Ascending aorta (tissue), 2 donors: Measurements from ENCODE around the gene DEFB129. TPM values are rescaled to one million over a fixed set of nuclear protein-coding genes. Genes with fewer than 3 reads are reported as not detected.

Source experiments
- DNase-seq, 2 donors: peaks; one replicate each; pipeline ENCODE4 v3.0.0-alpha.2; 2019; ENCODE audit warnings: low spot score in 2 of 2
- H3K27ac ChIP-seq, 2 donors: fragments of 200-600 bp; sonication (generic); one replicate each; pipeline ENCODE4 v1.5.1; 2016 to 2017; ENCODE audit warnings: mild to moderate bottlenecking in 1 of 2
- H3K27me3 ChIP-seq: fragments of 200-600 bp; sonication (generic); one replicate; pipeline ENCODE4 v1.5.1; 2017
- H3K36me3 ChIP-seq, 2 donors: fragments of 200-600 bp; sonication (generic); one replicate each; pipeline ENCODE4 v1.5.1; 2016
- H3K4me1 ChIP-seq, 2 donors: fragments of 200-600 bp; sonication (generic); one replicate each; pipeline ENCODE4 v1.5.1; 2016 to 2017; ENCODE audit warnings: mild to moderate bottlenecking in 1 of 2
- H3K4me3 ChIP-seq, 2 donors: fragments of 200-600 bp; sonication (generic); one replicate each; pipeline ENCODE4 v1.5.1; 2016 to 2017; ENCODE audit warnings: mild to moderate bottlenecking in 1 of 2
- H3K9me3 ChIP-seq, 2 donors: fragments of 200-600 bp; sonication (generic); one replicate each; pipeline ENCODE4 v1.5.1; 2016
- CTCF ChIP-seq, 3 experiments: fragments of 200-600 bp in 2 of 3; fragments of 450-650 bp in 1 of 3; sonication (generic) in 2 of 3; IDR thresholded peaks; one replicate each; pipeline ENCODE4 v1.5.1; 2016 to 2019; ENCODE audit warnings: antibody characterized with exemption in 3 of 3, mild to moderate bottlenecking in 1 of 3, moderate library complexity in 1 of 3
- intact Hi-C: fragments of 100-400 bp; cut with DNase I; formaldehyde crosslinking; loops from one replicate; pipeline ENCODE4 v1.15.1; 2023
- total RNA-seq: library from RNA; depleted of rRNA; stranded (reverse); fragments of >200 nt; gene quantifications from one replicate; pipeline ENCODE4 v1.1.0, GENCODE V29; 2016

Gene DEFB129
- total RNA-seq, 1 donor from 2014 or later: not detected

- no peak overlapping the region for H3K27ac ChIP-seq
- DNase-seq: no peak
- peaks cover 0 to under 1% of the 10 kb centered on the region in 2 donors for H3K36me3 ChIP-seq
- H3K4me3 ChIP-seq: no peak overlapping the region
- no peaks in the 10 kb centered on the region for H3K4me1 ChIP-seq
- no peaks in the 10 kb centered on the region for H3K27me3 ChIP-seq
- H3K9me3 ChIP-seq: no peaks in the 10 kb centered on the region
- intact Hi-C loops: no loop called here
- no peak for TF ChIP-seq CTCF (IDR thresholded peaks at IDR 0.05)
Observed at GRCh38 chr20:270517-270916, 43.5 kb downstream of the DEFB129 start.

- Histone ChIP-seq H3K36me3 (peaks cover 0 to 6% of the 10 kb centered on the region in 2 donors), H3K9me3 (no peaks in the 10 kb centered on the region), H3K4me3 (no peak overlapping the region), H3K27me3 (no peaks in the 10 kb centered on the region), H3K27ac (no peak overlapping the region), H3K4me1 (no peaks in the 10 kb centered on the region)
- intact Hi-C loops: no loop called here
- TF ChIP-seq CTCF (IDR thresholded peaks at IDR 0.05): no peak
- no peak for DNase-seq
Observed at GRCh38 chr20:271069-271468, 44.0 kb downstream of the DEFB129 start.

- intact Hi-C loops: no loop called here
- H3K4me1 ChIP-seq: no peaks in the 10 kb centered on the region
Observed at GRCh38 chr20:271528-271927, 44.5 kb downstream of the DEFB129 start.

GRCh38 chr20:272718-273117 lies 45.7 kb downstream of the DEFB129 start:
- Histone ChIP-seq H3K4me3 (no peak overlapping the region), H3K27ac (no peak overlapping the region), H3K36me3 (peaks cover 11 to 17% of the 10 kb centered on the region in 2 donors), H3K9me3 (no peaks in the 10 kb centered on the region), H3K27me3 (no peaks in the 10 kb centered on the region), H3K4me1 (no peaks in the 10 kb centered on the region)
- DNase-seq: no peak
- intact Hi-C loops: no loop called here
- TF ChIP-seq CTCF (IDR thresholded peaks at IDR 0.05): no peak

More at GRCh38 chr20:271528-271927, 44.5 kb downstream of the DEFB129 start:
- Histone ChIP-seq H3K36me3 (peaks cover 0 to 10% of the 10 kb centered on the region in 2 donors), H3K9me3 (no peaks in the 10 kb centered on the region), H3K4me3 (no peak overlapping the region), H3K27me3 (no peaks in the 10 kb centered on the region), H3K27ac (no peak overlapping the region)
- no peak for DNase-seq
- no peak for TF ChIP-seq CTCF (IDR thresholded peaks at IDR 0.05)

GRCh38 chr20:273884-274283 lies 46.8 kb downstream of the DEFB129 start:
- Histone ChIP-seq H3K9me3 (no peaks in the 10 kb centered on the region), H3K4me3 (no peak overlapping the region), H3K4me1 (no peaks in the 10 kb centered on the region), H3K27ac (no peak overlapping the region), H3K27me3 (no peaks in the 10 kb centered on the region), H3K36me3 (peaks cover 17 to 26% of the 10 kb centered on the region in 2 donors)
- no peak for DNase-seq
- TF ChIP-seq CTCF (IDR thresholded peaks at IDR 0.05): no peak
- intact Hi-C loops: no loop called here

- Histone ChIP-seq H3K36me3 (peaks cover 17 to 26% of the 10 kb centered on the region in 2 donors), H3K27me3 (no peaks in the 10 kb centered on the region), H3K4me3 (no peak overlapping the region), H3K4me1 (no peaks in the 10 kb centered on the region), H3K27ac (no peak overlapping the region), H3K9me3 (no peaks in the 10 kb centered on the region)
- no peak for TF ChIP-seq CTCF (IDR thresholded peaks at IDR 0.05)
- intact Hi-C loops: no loop called here
- no peak for DNase-seq
Observed at GRCh38 chr20:275791-276190, 48.7 kb downstream of the DEFB129 start.
